HepG2 (cell line): ENCODE data around the gene FKBP14. TPM values are rescaled to one million over a fixed set of nuclear protein-coding genes. Genes with fewer than 3 reads are reported as not detected.

ENCODE experiments used
- ELF3 ChIP-seq: IDR thresholded peaks from 2 replicates; pipeline ENCODE4 v1.6.1; 2016; ENCODE audit warnings: missing genetic modification reagents, missing compliant biosample characterization
- FIP1L1 ChIP-seq: fragments of 200-400 bp; formaldehyde crosslinking; IDR thresholded peaks from 2 replicates; pipeline ENCODE4 v1.6.1; 2018; ENCODE audit warnings: low read depth, mild to moderate bottlenecking, low read length, moderate library complexity, borderline replicate concordance; ENCODE audit not compliant: insufficient read depth
- GABPB1 ChIP-seq: IDR thresholded peaks from 2 replicates; pipeline ENCODE4 v1.6.1; 2016; ENCODE audit warnings: mild to moderate bottlenecking, missing genetic modification reagents, moderate library complexity, missing compliant biosample characterization
- GZF1 ChIP-seq: sonication (generic); formaldehyde crosslinking; IDR thresholded peaks from 2 replicates; pipeline ENCODE4 v1.5.1; 2020; ENCODE audit warnings: mild to moderate bottlenecking, missing genetic modification reagents
- HES4 ChIP-seq: sonication (generic); formaldehyde crosslinking; IDR thresholded peaks from 2 replicates; pipeline ENCODE4 v1.9.0; 2021; ENCODE audit warnings: mild to moderate bottlenecking, missing genetic modification reagents, borderline replicate concordance
- KLF16 ChIP-seq, 2 experiments: sonication (generic) in 1 of 2; formaldehyde crosslinking in 1 of 2; IDR thresholded peaks; 2 replicates each; pipeline versions ENCODE4 v1.6.1 to v1.8.0; 2016 to 2023; ENCODE audit warnings: missing genetic modification reagents in 2 of 2, missing compliant biosample characterization in 1 of 2
- MEF2D ChIP-seq: sonication (generic); formaldehyde crosslinking; IDR thresholded peaks from 2 replicates; pipeline ENCODE4 v1.5.1; 2020; ENCODE audit warnings: mild to moderate bottlenecking, missing genetic modification reagents
- MLXIP ChIP-seq: sonication (generic); formaldehyde crosslinking; IDR thresholded peaks from 2 replicates; pipeline ENCODE4 v1.9.0; 2021; ENCODE audit warnings: missing genetic modification reagents, borderline replicate concordance
- RXRB ChIP-seq: IDR thresholded peaks from 2 replicates; pipeline ENCODE4 v1.6.1; 2016; ENCODE audit warnings: borderline replicate concordance, missing genetic modification reagents, missing compliant biosample characterization
- SMARCE1 ChIP-seq: fragments of 450-650 bp; IDR thresholded peaks from 2 replicates; pipeline ENCODE4 v1.6.1; 2017; ENCODE audit warnings: borderline replicate concordance
- SP2 ChIP-seq: sonication (generic); formaldehyde crosslinking; IDR thresholded peaks from 2 replicates; pipeline ENCODE4 v1.5.1; 2020; ENCODE audit warnings: mild to moderate bottlenecking, missing genetic modification reagents
- TEF ChIP-seq: sonication (generic); formaldehyde crosslinking; IDR thresholded peaks from 2 replicates; pipeline ENCODE4 v1.5.0; 2020; ENCODE audit warnings: missing genetic modification reagents
- THAP11 ChIP-seq: IDR thresholded peaks from 2 replicates; pipeline ENCODE4 v1.6.1; 2016; ENCODE audit warnings: missing biosample characterization, missing genetic modification reagents
- TIGD3 ChIP-seq: sonication (generic); formaldehyde crosslinking; IDR thresholded peaks from 2 replicates; pipeline ENCODE4 v1.5.1; 2020; ENCODE audit warnings: mild to moderate bottlenecking, missing genetic modification reagents, borderline replicate concordance
- ZBTB2 ChIP-seq: sonication (generic); formaldehyde crosslinking; IDR thresholded peaks from 2 replicates; pipeline ENCODE4 v1.8.0; 2022; ENCODE audit warnings: low read depth, missing genetic modification reagents
- ZNF142 ChIP-seq: sonication (generic); formaldehyde crosslinking; IDR thresholded peaks from 2 replicates; pipeline ENCODE4 v1.4.0; 2020; ENCODE audit warnings: missing genetic modification reagents
- ZNF75D ChIP-seq: sonication (generic); formaldehyde crosslinking; IDR thresholded peaks from 2 replicates; pipeline ENCODE4 v1.8.1; 2023; ENCODE audit warnings: missing genetic modification reagents, mild to moderate bottlenecking, borderline replicate concordance
- ZNF780A ChIP-seq: sonication (generic); formaldehyde crosslinking; IDR thresholded peaks from 2 replicates; pipeline ENCODE4 v1.8.0; 2022; ENCODE audit warnings: mild to moderate bottlenecking, missing genetic modification reagents, moderate library complexity
- polyA plus RNA-seq, 8 experiments: library from polyadenylated mRNA; depleted of rRNA in 3 of 8; stranded (reverse) in 7 of 8; unstranded in 1 of 8; fragments of >200 nt; fragmentation: Illumina TruSeq in 4 of 8; extraction: Trizol in 4 of 8; gene quantifications; 2 replicates each; pipeline versions ENCODE4 v1.2.1 to v1.2.3, GENCODE V29; 2011 to 2016; ENCODE audit warnings: low read depth in 4 of 8, missing spikeins in 1 of 8, mixed read lengths in 1 of 8; ENCODE audit not compliant: insufficient read depth in 1 of 8
- total RNA-seq, 5 experiments: library from RNA; depleted of rRNA; stranded (reverse); fragments of >200 nt; fragmentation: Illumina TruSeq; extraction: Trizol; gene quantifications; 2 replicates each; pipeline ENCODE4 v1.2.3, GENCODE V29; 2016; ENCODE audit warnings: low read depth in 1 of 5

FKBP14 gene
- total and polyA plus RNA-seq, 2 of the 13 experiments (the other 11 are each of a cell fraction or from before 2014, with no cell fraction given) = 20.0 to 32.3 TPM

GRCh38 chr7:29987811-29988317 is 38.6 kb downstream of the FKBP14 start (continued):
- TF ChIP-seq ZNF142 (CRISPR knock-in tag) (no peak), TIGD3 (no peak), GABPB1 (no peak), FIP1L1 (no peak), ZNF75D (no peak), ELF3 (CRISPR knock-in tag) (peak; percentile 94), HES4 (CRISPR knock-in tag) (no peak), ZNF780A (CRISPR knock-in tag) (no peak), ZBTB2 (CRISPR knock-in tag) (no peak), SP2 (CRISPR knock-in tag) (no peak), SMARCE1 (no peak), TEF (no peak), MEF2D (CRISPR knock-in tag) (no peak), MLXIP (CRISPR knock-in tag) (no peak), GZF1 (CRISPR knock-in tag) (no peak), KLF16 (CRISPR knock-in tag; IDR thresholded peaks at IDR 0.05) (no peak), THAP11 (CRISPR knock-in tag) (no peak; the same call in 1 of the 2 replicates), RXRB (CRISPR knock-in tag) (no peak; the same call in 1 of the 2 replicates)
